AG04449 (cell line): ENCODE measurements around the gene C11orf58.

Source experiments
- CTCF ChIA-PET: fragments of 350-600 bp; formaldehyde crosslinking; extraction: SDS; loops from one replicate; lab custom pipeline; 2021; ENCODE audit warnings: antibody characterized with exemption; lab: Yijun Ruan, JAX
- POLR2A ChIA-PET: fragments of 400-600, 350-600 bp; formaldehyde crosslinking; extraction: SDS; loops from one replicate; lab custom pipeline; 2020; ENCODE audit warnings: antibody characterized with exemption, inconsistent platforms; lab: Yijun Ruan, JAX
- DNase-seq: peaks from one replicate; pipeline ENCODE4 v3.0.0-alpha.2; 2010; ENCODE audit warnings: low read depth, low spot score
- H3K4me3 ChIP-seq: 2 replicates; pipeline ENCODE4 v1.5.1; 2011; ENCODE audit warnings: low read depth, mild to moderate bottlenecking, control low read depth, low read length
- TF ChIP-seq, protein P1 (sequence below): IDR thresholded peaks from one replicate; pipeline ENCODE4 v1.5.1; 2011; ENCODE audit warnings: mild to moderate bottlenecking, moderate library complexity, low read length, control low read depth, inconsistent platforms; ENCODE audit not compliant: insufficient read depth; ENCODE audit errors: missing control alignments

Gene C11orf58

DNA sequence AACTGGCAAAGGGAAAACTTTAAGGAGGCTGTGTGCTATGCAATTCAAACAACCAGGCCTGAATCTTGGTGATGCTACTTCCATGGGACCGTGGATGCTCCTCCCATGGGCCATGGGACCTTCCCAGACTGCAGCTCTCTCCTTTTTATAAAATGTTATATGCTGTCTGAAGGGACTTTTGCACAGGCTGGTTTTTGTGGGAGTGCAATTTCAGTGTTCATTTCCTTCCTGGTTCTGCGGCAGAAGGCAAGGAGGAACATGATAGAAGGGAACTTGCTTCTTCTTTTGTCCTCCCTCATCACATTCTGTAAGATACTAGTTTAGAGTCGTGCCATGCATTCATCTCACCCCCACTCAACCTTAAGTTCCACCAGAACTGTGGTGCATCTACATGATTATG, 68.9 kb downstream of the C11orf58 start:
- H3K4me3 ChIP-seq, result no peak overlapping the region
- ChIA-PET CTCF (interaction anchor here (1.8 to 6.8 kb wide), 3 partner anchors 14 to 256 kb away, joined by 6 to 61 read pairs (median 9); no protein-coding TSS in a partner anchor), POLR2A (no interaction called here)
- TF ChIP-seq, protein P1, sequence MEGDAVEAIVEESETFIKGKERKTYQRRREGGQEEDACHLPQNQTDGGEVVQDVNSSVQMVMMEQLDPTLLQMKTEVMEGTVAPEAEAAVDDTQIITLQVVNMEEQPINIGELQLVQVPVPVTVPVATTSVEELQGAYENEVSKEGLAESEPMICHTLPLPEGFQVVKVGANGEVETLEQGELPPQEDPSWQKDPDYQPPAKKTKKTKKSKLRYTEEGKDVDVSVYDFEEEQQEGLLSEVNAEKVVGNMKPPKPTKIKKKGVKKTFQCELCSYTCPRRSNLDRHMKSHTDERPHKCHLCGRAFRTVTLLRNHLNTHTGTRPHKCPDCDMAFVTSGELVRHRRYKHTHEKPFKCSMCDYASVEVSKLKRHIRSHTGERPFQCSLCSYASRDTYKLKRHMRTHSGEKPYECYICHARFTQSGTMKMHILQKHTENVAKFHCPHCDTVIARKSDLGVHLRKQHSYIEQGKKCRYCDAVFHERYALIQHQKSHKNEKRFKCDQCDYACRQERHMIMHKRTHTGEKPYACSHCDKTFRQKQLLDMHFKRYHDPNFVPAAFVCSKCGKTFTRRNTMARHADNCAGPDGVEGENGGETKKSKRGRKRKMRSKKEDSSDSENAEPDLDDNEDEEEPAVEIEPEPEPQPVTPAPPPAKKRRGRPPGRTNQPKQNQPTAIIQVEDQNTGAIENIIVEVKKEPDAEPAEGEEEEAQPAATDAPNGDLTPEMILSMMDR, result no peak
- DNase-seq, result no peak
